GM12878 (cell line): Measurements from ENCODE around the gene DNAJC11. TPM values are rescaled to one million over a fixed set of nuclear protein-coding genes. Genes with fewer than 3 reads are reported as not detected.

Experiments
- ATAC-seq: fragments of 200-7000 bp; cut with Tn5 transposase; 3 replicates; pipeline ENCODE4 v1.9.1; 2020; ENCODE audit warnings: mild to moderate bottlenecking, moderate library complexity
- BruUV-seq: library from RNA; stranded (reverse); fragments of 400-500 nt; replicated peaks from 2 replicates; lab custom pipeline; 2021; lab: Mats Ljungman, UMichigan
- CTCF ChIA-PET: fragments of 300-600 bp; sonication (Branson Sonifier 250); formaldehyde crosslinking; extraction: SDS; loops from one replicate; lab custom pipeline; 2021; ENCODE audit warnings: inconsistent platforms; lab: Yijun Ruan, JAX
- POLR2A ChIA-PET: fragments of 350-600 bp; formaldehyde crosslinking; extraction: SDS; loops from one replicate; lab custom pipeline; 2021; ENCODE audit warnings: inconsistent platforms; lab: Charles Lee
- RAD21 ChIA-PET: fragments of 300-600 bp; sonication (Branson Sonifier 250); formaldehyde crosslinking; loops from one replicate; lab custom pipeline; 2023; ENCODE audit warnings: antibody characterized with exemption; ENCODE audit not compliant: unreplicated experiment; lab: Charles Lee
- SMC1A ChIA-PET: fragments of 300-600 bp; sonication (Branson Sonifier 250); formaldehyde crosslinking; loops from one replicate; lab custom pipeline; 2023; ENCODE audit not compliant: unreplicated experiment, uncharacterized antibody; lab: Charles Lee
- DNase-seq: peaks from one replicate; pipeline ENCODE4 v3.0.0-alpha.2; 2011; ENCODE audit warnings: low read depth, low spot score
- FAIRE-seq: peaks from 3 replicates; lab custom pipeline; 2011; peaks lifted over from hg19 to GRCh38; lab: Jason Lieb, UNC
- H2AFZ ChIP-seq: 2 replicates; pipeline ENCODE4 v1.6.0; 2011; ENCODE audit warnings: low read depth, low read length, control low read depth; ENCODE audit not compliant: control insufficient read depth
- H3K27ac ChIP-seq: 2 replicates; pipeline ENCODE4 v1.5.1; 2011; ENCODE audit warnings: control low read depth; ENCODE audit not compliant: control insufficient read depth, insufficient read depth
- H3K27me3 ChIP-seq, 2 experiments: replicated peaks in 1 of 2; 2 replicates each; pipeline versions ENCODE4 v1.6.0 to v1.6.1; 2011; ENCODE audit warnings: low read length in 1 of 2; ENCODE audit not compliant: control insufficient read depth in 2 of 2, insufficient read depth in 2 of 2
- H3K36me3 ChIP-seq, 2 experiments: 2 replicates each; pipeline ENCODE4 v1.5.1; 2011; ENCODE audit warnings: low read length in 1 of 2; ENCODE audit not compliant: control insufficient read depth in 2 of 2, insufficient read depth in 2 of 2
- H3K4me1 ChIP-seq: 2 replicates; pipeline ENCODE4 v1.6.1; 2011; ENCODE audit warnings: mild to moderate bottlenecking, low read length, moderate library complexity, mixed read lengths; ENCODE audit not compliant: control insufficient read depth, insufficient read depth
- H3K4me2 ChIP-seq: 2 replicates; pipeline ENCODE4 v1.6.0; 2011; ENCODE audit warnings: control low read depth; ENCODE audit not compliant: control insufficient read depth, insufficient read depth
- H3K4me3 ChIP-seq: fragments of 200-600 bp; sonication (generic); 2 replicates; pipeline ENCODE4 v1.5.1; 2016
- H3K79me2 ChIP-seq: 2 replicates; pipeline ENCODE4 v1.6.0; 2011; ENCODE audit warnings: low read length; ENCODE audit not compliant: control insufficient read depth, insufficient read depth
- H3K9ac ChIP-seq: 2 replicates; pipeline ENCODE4 v1.8.0; 2011; ENCODE audit warnings: low read length, control low read depth, mixed read lengths; ENCODE audit not compliant: control insufficient read depth, insufficient read depth
- H3K9me3 ChIP-seq: replicated peaks from 3 replicates; pipeline ENCODE4 v1.5.1; 2011; ENCODE audit warnings: mild to moderate bottlenecking, low read length; ENCODE audit not compliant: control insufficient read depth, insufficient read depth
- H4K20me1 ChIP-seq: 2 replicates; pipeline ENCODE4 v1.6.0; 2011; ENCODE audit not compliant: control insufficient read depth, insufficient read depth
- CREM ChIP-seq: IDR thresholded peaks from 2 replicates; pipeline ENCODE4 v1.6.1; 2014; ENCODE audit warnings: antibody characterized with exemption, low read depth
- IKZF2 ChIP-seq, 2 experiments: fragments of 450-650 bp; IDR thresholded peaks; 2 replicates each; pipeline ENCODE4 v1.6.1; 2017; ENCODE audit warnings: mild to moderate bottlenecking in 2 of 2, moderate library complexity in 2 of 2
- NFYB ChIP-seq: IDR thresholded peaks from 2 replicates; pipeline ENCODE4 v1.6.1; 2011; ENCODE audit warnings: low read depth, mild to moderate bottlenecking, low read length, improper control_type of control experiment, moderate library complexity; ENCODE audit not compliant: insufficient read depth
- PAX5 ChIP-seq: IDR thresholded peaks from 2 replicates; pipeline ENCODE4 v1.6.1; 2011; ENCODE audit warnings: low read depth, low read length, borderline replicate concordance
- ZBTB4 ChIP-seq: fragments of 450-650 bp; formaldehyde crosslinking; IDR thresholded peaks from 2 replicates; pipeline ENCODE4 v1.4.0; 2022; ENCODE audit warnings: mild to moderate bottlenecking, moderate library complexity
- WGBS: methylation state at CpG from one replicate; pipeline ENCODE4 v1.1.6; 2016; ENCODE audit warnings: low lambda C conversion rate; ENCODE audit not compliant: insufficient replicate concordance, insufficient coverage; ENCODE audit errors: missing lambda C conversion rate; 5-methylcytosine and 5-hydroxymethylcytosine counted together
- in situ Hi-C: fragments of 300-500 bp; cut with MboI; formaldehyde crosslinking; loops from 9 replicates; pipeline ENCODE4 v1.14.3; 2018; ENCODE audit warnings: mixed read lengths
- intact Hi-C: fragments of 100-400 bp; cut with micrococcal nuclease; formaldehyde crosslinking; loops from one replicate; pipeline ENCODE4 v1.14.2; 2022; ENCODE audit not compliant: unreplicated experiment
- polyA plus RNA-seq, 11 experiments: library from polyadenylated mRNA; depleted of rRNA in 4 of 11; unstranded in 6 of 11; stranded (reverse) in 5 of 11; fragments of >200 nt; fragmentation: Nextera tagmentation in 4 of 11; fragmentation: Illumina TruSeq in 1 of 11; extraction: Ambion mirVana in 4 of 11; extraction: Trizol in 1 of 11; gene quantifications; 1 replicate in 1 of 11; 2 replicates in 10 of 11; pipeline versions ENCODE4 v1.2.1 to v1.2.3, GENCODE V29; 2011 to 2016; ENCODE audit warnings: inconsistent platforms in 2 of 11, missing spikeins in 2 of 11, low read depth in 1 of 11
- total RNA-seq, 4 experiments: library from RNA; depleted of rRNA in 3 of 4; stranded (reverse); fragments of >200 nt in 3 of 4; fragmentation: Illumina TruSeq in 1 of 4; extraction: Trizol in 1 of 4; gene quantifications; 2 replicates each; pipeline versions ENCODE4 v1.2.1 to v1.2.3, GENCODE V29; 2013 to 2021

DNAJC11 gene
- total and polyA plus RNA-seq, 10 of the 15 experiments (the other 5 are each of a cell fraction or from before 2014, with no cell fraction given) = 5.0 to 58.8 (median 39.5) TPM

GRCh38 chr1:6686294-6686693, 15.3 kb downstream of the DNAJC11 start (continued):
- no peak for TF ChIP-seq PAX5

- ChIA-PET SMC1A (interaction anchor here (0.6 kb wide), 1 partner anchor 16 kb away, joined by 3 read pairs; the partner anchor contains the start of gene DNAJC11), CTCF (interaction anchor here (0.9 kb wide), 1 partner anchor 157 kb away, joined by 3 read pairs; no protein-coding TSS in a partner anchor), RAD21 (no interaction called here), POLR2A (no interaction called here)
- no peak for FAIRE-seq
- Histone ChIP-seq H3K36me3 (peaks cover 0 to 3% of the 10 kb centered on the region in 2 experiments; a peak in 3 of 4 replicates), H3K4me1 (peaks cover 3% of the 10 kb centered on the region), H3K27ac (no peak overlapping the region), H3K79me2 (peaks cover 17% of the 10 kb centered on the region), H3K9me3 (no peaks in the 10 kb centered on the region), H3K4me2 (no peak overlapping the region), H3K4me3 (no peak overlapping the region), H2AFZ (no peak overlapping the region), H3K9ac (no peak overlapping the region), H3K27me3 (no peaks in the 10 kb centered on the region), H4K20me1 (no peaks in the 10 kb centered on the region)
- no peak for DNase-seq
- TF ChIP-seq ZBTB4 (CRISPR knock-in tag) (no peak), CREM (no peak), IKZF2 (IDR thresholded peaks at IDR 0.05) (no peak), NFYB (0 out of 2 replicates have a peak, but pooled peaks have one; percentile 23)
- in situ Hi-C loops = no loop called here
- ATAC-seq = no peak
- BruUV-seq = no TSS peak
- WGBS = 94% methylated on average over 4 of the region's 4 CpGs
- intact Hi-C loops = no loop called here
Observed at GRCh38 chr1:6685381-6685780, 16.2 kb downstream of the DNAJC11 start.
